Embryonic facial prominence (tissue), 1 donor: ENCODE data around the gene POU5F1.
"Not testable (repeated sequence)": the region's sequence is repeated elsewhere in the genome, so short reads cannot be mapped to it uniquely, and the experiment has no call there.

Source experiments
- DNase-seq: peaks from one replicate; pipeline ENCODE4 v3.0.0-alpha.2; 2016; ENCODE audit errors: extremely low spot score

Gene POU5F1

DNA sequence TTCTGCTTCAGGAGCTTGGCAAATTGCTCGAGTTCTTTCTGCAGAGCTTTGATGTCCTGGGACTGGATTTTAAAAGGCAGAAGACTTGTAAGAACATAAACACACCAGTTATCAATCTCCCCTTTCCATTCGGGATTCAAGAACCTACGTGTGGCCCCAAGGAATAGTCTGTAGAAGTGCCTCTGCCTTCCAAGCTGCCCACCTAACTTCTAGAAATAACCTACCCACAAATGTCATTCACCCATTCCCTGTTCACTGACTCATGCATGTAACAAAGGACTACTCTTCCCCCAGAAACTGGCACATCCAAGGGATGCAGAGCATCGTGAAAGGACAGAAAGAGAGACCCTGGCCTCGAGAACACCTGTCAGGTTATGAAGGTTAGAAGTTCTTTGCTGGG is 4.5 kb downstream of the POU5F1 start:
- no peak for DNase-seq

DNA sequence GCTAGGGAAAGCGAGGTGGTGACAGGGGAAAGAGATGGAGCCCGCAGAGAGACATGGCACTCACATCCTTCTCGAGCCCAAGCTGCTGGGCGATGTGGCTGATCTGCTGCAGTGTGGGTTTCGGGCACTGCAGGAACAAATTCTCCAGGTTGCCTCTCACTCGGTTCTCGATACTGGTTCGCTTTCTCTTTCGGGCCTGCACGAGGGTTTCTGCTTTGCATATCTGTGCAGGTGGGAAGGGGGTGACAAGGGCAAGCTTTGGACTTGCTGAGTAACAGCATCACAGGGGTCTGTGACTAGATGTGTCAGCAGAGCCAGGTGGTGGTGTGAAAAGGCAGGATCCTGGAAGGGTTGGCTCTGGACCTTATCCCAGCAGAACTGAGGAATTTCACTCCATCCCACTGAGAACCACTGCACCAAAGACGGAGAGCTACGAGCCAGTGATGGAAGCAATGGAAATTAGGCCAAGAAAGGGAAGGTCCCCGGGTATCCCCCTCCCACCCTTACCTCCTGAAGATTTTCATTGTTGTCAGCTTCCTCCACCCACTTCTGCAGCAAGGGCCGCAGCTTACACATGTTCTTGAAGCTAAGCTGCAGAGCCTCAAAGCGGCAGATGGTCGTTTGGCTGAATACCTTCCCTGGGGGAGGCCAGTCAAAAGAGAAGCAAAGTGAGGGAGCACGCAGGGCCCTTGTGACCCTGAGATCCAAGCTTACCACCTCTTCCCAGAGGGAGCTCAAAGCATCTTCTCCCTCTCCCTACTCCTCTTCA is 5.2 kb downstream of the POU5F1 start:
- not testable (repeated sequence) for DNase-seq

DNA sequence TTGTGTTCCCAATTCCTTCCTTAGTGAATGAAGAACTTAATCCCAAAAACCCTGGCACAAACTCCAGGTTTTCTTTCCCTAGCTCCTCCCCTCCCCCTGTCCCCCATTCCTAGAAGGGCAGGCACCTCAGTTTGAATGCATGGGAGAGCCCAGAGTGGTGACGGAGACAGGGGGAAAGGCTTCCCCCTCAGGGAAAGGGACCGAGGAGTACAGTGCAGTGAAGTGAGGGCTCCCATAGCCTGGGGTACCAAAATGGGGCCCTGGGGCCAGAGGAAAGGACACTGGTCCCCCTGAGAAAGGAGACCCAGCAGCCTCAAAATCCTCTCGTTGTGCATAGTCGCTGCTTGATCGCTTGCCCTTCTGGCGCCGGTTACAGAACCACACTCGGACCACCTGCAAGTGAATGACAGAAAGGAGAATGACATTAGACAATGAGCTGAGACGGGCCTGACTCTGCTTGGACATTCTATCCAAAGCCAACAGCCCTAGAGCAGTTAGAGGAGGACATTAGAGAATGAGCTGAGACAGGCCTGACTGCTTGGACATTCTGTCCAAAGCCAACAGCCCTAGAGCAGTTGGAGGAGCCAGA is 5.9 kb downstream of the POU5F1 start:
- not testable (repeated sequence) for DNase-seq

DNA sequence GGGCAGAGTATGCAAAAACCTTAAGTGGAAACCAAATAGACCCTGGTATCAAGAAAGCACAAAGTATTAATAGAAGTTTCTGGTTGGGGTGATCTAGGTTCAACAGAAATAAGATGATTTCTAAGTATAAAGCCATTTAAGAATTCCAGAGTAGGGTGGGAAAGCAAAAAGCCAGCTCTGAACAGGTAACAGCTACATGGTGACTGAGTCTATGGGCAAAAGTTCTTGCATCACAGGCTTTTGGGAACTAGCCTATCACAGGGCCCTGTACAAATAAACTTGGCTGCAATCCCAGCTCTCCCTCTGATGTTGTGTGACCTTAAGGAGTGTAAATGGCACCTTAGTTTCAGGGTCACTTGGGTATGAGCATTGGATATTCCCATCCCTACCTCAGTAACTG is 6.6 kb downstream of the POU5F1 start:
- no peak for DNase-seq

DNA sequence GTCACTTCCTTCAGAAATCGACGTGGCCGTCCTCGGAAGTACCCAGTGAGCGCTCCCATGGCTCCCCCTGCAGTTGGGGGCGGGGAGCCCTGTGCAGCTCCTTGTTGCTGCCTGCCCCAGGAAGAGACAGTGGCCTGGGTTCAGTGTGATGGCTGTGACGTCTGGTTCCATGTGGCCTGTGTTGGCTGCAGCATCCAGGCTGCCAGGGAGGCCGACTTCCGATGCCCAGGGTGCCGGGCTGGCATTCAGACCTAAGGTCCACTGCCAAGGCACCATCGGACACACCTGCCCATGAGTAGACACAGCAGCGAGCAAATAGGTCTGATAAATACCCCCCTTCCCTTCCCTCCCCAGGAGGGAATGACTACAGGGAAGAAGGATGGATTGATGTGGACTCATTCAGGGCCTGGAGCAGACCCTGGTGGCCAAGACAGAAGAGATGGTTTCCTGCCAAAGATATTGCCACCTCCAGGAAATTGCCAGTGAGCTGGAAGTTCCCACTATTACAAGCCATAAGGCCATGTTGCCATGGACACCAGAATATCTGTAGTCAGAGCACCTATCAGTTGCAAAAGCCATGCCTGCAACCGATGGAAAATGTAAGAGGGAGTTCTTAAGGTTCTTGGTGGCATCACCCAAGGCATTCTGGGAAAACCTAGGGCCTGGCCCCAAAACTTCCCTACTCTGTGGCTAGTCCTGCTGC is 7.9 kb downstream of the POU5F1 start:
- no peak for DNase-seq

DNA sequence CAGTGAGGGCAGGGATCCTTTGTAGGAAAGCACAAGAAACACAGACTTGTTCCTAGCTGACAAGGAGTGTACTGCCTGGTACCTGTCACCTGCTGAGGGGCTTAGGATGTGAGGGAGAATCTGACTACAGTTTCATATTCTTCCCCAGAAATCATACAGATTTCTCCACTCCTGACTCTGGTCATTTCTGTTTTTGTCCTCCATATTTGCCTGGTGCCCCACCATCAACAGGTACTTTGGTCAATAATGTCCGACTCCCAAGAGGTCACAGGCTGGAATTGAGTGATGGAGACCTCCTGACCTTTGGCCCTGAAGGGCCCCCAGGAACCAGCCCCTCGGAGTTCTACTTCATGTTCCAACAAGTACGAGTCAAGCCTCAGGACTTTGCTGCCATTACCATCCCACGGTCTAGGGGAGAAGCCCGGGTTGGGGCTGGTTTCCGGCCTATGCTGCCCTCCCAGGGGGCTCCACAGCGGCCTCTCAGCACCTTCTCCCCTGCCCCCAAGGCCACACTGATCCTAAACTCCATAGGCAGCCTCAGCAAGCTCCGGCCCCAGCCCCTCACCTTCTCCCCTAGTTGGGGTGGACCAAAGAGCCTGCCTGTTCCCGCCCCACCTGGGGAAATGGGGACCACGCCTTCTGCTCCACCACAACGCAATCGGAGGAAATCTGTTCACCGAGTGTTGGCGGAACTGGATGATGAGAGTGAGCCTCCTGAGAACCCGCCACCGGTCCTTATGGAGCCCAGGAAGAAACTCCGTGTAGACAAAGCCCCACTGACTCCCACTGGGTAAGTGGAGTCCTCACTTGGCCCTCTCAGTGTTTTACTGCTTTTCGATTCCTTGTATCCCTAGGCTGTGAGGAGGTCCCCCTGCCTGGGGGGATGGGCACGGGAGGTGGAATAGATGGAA is 9.0 kb downstream of the POU5F1 start:
- DNase-seq, result no peak

DNA sequence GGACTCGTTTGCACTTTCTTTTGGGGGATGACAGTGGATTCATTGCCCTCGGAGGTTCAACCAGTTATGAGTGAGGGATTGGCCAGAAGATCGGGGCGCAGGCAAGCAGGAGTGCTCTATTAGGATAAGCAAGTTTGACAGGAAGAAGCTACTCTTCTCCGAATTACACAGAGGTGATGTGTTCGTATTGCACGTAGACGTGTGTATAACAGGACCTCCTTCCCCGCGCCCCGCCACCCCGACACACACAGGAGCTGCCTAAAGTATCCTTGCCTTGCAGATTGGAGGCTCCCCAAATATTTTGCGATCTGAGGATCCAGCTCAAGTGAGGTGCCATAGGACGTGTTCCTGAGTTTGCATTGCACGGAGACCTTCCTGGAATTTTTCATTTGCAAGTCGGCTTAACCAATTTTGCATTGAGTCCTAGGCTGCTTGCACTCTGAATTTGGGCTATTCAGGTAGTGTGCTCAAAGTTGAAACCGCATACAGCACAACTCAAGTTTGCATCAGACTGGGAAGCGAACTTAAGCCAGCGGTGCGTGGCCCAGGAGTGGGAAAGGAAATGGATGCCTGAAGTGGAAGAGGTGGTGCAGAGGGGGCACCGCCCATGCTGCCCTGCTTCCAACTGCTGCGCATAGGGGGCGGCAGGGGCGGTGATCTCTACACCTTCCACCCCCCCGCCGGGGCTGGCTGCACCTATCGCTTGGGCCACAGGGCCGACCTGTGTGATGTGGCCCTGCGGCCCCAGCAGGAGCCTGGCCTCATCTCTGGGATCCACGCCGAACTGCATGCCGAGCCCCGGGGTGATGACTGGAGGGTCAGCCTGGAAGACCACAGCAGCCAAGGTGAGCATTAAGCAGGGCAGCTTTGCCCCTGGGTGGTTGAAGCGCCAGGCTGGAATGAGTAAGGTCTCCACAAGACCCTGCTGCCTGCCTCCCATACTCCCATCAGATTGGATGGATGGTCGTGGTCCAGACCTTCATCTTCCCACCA is 11.3 kb downstream of the POU5F1 start:
- DNase-seq, result no peak

DNA sequence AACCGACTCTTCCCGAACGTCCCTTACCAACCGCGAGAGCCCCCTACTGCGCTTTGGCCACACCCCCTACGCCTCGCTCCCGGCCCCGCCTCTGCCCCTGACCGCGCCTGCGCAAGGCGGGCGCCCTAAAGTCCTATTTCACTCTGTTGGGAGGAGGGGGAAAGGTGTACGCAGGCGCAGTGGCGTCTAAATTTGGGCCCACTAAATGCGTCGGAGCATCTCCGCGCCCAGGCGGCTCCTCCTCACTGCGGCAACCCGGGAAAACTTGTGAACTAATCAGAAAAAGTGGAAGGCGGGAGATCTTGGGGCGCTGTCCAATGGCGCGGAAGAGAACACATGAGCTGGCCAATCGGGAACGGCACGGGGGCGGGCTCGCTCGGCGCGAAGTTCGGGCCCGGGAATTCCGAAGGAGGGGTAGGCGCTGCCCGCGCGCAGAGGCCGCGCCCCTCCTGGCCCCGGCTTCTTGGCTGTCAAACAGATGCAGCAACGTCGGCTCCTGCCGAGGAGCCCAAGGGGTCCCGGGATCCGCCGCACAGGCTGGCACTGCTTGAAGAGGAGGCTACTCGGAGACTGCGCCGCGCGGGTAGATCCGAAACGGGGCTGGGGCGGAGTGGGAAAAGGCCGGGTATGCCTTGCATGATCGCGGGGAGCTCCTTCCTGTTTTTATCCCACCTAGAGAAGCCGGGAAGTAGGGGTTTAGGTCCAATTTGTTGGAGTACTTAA is 12.2 kb downstream of the POU5F1 start, which contains the start of gene TCF19:
TCF19 (plus strand) TSS at position 450 of the 723 bp plus-strand sequence. CDS start 881 bp downstream, outside the sequence.
- DNase-seq, result peak; percentile 99

DNA sequence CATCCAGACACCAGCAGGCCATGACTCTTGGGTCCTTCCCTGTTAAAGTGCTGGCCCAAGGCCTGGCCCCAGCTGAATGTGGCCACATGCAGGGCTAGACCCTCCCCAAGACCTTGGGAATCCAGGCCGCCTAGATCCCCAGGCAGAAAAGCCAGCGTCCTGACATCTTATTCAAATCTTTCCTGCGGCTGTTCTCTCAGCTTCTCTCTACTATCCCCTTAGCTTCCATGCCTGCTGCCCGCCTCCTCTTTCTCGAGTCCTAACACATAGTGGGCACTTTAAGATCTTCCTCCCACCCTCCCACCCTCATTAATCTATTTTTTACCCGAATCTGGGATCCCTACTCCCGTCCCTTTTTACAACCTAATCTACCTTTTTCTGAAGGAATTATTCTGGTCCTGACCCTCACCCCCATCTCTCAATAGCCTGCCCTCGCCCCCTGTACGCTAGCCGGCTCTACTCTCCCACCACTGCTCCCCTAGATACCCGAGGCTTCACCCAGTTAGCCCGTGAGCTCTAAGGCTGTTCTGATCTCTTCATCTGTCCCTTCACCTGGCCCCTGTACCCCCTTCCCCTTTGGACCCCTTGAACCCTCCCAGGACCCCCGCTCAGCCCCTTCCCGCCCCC is 12.9 kb downstream of the POU5F1 start, which contains the start of gene CCHCR1:
CCHCR1 (minus strand) TSS at position 290 of the 627 bp plus-strand sequence; CDS start at position 88, 202 bp downstream.
- no peak for DNase-seq

DNA sequence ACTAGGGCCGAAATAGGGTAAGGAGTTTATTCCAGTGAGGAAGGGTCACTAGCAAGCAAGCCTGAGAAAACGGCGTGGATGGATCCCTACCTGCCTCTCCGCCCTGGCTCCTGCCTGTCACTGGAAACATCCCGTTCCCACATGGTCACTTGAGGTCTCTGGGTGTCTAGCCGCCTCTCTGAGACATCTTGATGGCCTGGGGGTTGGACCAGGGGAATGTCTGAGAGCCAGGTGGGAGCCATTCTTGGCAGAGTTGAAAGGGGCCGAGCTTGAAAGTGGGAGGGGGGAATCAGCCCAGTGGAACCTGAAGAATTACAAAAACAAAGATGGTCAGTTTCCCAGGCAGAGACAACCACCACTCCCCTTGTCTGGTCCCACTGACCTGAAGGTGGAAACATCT is 13.8 kb downstream of the POU5F1 start:
- no peak for DNase-seq

DNA sequence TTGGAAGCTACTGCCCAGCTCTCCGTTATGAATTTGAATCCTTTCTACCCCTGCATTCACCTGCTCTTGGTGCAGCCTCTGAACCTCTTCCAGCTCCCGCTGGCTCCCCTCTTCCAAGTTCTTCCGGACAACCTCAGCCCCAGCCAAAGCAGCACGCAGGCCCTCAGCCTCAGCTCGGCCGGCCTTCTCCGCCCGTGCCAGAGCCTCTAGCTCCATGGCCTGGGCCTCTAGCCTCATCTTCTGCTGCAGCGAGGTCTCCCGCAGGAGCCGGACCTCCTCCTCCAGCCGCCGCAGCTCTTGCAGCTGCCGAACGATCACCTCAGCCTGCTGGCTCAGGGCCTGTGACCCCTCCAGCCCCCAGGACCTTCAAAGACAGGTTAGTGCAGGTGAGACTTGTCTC is 16.0 kb downstream of the POU5F1 start:
- no peak for DNase-seq

DNA sequence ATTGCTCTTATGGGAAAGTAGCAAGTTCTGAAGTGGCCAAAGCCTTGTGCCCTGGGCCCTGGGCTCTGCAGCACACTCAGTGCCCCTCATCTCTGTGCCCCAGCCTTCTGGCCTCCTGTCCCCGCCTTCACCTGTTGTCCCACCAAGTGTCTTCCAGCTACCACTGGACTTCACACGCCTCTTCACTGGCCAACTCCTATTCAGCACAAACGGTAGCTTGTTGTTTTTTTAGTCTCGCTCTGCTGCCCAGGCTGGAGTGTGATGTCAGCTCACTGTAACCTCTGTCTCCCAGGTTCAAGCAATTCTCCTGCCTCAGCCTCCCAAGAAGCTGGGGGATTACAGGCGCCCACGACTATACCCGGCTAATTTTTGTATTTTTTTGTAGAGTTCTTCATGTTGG is 17.7 kb downstream of the POU5F1 start:
- DNase-seq, result no peak

DNA sequence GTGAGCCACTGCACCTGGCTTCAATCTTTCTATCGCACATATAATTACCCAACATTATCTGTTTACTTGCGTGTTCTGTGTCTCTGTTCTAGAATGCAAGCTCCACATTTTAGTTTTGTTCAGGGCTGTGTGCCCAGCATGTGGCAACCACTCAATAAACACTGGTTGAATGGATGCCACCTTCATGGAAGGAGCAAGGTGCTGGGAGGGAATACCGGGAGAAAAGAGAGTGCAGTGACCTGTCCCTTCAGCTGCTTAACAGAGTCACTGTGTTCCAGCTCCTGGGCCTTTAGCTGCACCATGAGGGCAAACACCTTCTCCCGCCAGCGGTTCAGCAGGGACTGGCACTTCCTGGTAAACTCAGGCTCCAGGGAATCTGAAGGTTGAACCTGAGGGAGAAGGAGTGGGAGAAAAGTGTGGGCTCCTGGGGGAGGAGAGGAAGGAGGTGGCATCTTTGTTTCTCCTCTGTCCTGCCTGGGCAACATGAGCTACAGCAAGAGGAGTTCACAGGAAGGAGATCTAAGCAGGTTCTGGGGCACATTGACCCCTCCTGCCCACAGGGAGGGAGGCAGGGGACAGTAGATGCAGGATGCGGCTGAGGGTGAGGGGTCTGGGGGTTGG is 20.5 kb downstream of the POU5F1 start:
- no peak for DNase-seq

DNA sequence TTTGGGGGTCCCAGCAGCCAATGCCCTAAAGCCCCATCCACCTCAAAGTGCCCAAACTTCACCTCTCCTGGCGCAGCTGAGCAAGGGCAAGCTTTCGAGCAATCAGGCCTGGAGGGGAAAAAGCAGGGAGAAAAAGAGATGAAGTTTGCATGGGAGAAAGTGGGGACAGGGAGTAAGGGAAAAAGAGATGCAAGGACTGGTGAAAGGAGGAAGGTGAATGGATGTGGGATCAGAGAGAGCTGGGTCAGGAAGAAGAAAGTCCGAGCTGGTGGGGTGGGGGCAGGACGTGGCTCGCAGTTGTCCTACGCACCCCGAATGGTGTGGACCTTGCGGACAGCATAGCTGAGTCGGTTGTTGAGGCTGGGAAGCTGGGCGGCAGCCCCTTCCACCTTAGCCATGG is 25.1 kb downstream of the POU5F1 start:
- no peak for DNase-seq

DNA sequence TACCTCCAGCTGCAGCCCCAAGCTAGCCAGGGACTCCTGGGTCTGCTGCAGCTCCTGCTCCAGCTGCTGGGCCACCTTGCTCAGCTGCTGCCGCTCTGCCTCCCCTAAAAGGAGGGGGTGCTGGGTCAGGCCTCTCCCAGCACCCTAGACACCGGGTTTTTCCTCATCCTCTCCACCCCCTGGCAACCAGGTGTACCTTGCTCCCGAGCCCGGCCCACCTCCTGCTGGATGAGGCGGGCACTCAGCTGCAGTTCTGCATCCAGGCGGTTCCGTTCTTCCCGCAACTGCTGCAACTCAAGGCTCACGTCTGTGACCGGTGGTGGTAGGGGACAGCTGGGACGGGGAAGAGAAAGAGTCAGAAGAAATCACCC is 25.5 kb downstream of the POU5F1 start:
- no peak for DNase-seq

DNA sequence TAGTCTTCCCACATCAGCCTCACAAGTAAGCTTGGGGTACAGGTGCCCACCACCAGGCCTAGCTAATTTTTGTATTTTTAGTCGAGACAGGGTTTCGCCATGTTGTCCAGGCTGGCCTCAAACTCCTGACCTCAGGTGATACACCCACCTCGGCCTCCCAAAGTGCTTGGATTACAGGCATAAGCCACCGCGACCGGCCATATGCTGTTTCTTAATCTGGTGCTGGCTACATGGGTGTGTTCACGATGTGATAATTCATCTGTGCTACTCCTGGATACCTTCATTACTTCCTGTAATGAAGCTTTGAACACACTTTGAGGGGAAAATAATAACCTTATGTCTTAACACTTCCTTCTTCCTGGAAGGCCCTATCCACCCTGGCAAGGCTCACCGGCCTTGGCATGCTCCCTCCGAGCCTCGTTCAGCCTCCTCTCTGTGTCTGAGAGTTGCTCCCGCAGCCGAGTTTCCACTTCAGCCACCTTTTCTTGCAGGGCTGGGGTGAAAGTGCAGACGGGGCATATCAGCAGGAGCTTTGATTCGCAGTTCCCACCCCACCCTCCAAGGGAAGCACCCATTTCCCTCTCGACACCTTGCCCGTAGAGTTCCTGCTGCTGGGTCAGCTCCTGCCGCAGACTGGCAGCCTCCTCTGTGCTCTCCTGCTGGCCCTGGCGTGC is 26.0 kb downstream of the POU5F1 start:
- no peak for DNase-seq

DNA sequence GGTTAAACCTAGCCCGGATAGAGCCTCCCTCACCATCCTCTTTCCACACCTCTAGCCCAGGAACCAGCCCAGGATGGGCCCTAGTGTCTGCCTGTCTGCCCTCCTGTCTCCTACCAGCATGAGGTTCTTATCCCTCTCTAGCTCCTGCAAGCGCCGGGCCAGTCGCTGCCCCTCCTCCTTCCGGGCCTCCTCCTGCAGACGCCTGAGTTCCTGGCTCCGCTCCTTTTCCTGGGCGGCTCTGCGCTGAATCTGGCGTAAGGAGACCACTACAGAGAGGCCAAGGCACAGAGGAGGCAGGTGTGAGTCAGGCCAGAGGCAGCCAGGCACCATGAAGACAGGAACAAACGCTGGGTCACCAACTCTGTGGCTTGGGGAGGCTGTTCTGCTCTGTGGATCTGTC is 27.3 kb downstream of the POU5F1 start:
- no peak for DNase-seq

DNA sequence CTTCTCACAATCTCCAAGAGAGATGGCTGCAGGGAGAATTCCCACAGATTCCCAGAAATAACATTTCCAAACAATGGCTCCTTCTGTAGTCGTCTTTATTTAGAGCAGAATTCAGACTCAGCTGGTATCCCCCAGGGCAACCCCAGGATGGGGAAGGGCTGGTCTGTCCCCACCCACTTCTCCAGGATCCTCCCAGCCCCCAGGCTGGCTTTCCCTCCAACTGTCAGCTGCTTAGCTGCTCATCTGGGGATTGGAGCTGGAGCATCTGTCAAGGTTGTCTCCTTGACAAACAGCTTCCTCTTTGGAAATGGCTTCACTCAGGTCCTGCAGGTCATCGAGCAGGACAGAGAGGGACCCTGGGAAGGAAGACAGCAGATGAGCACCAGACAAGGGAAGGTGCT is 28.1 kb downstream of the POU5F1 start:
- no peak for DNase-seq
